Measurements from ENCODE around the gene PRR20G. TPM values are rescaled to one million over a fixed set of nuclear protein-coding genes. Genes with fewer than 3 reads are reported as not detected.
"Not testable (repeated sequence)": the region's sequence is repeated elsewhere in the genome, so short reads cannot be mapped to it uniquely, and the experiment has no call there.

PRR20G gene
- total RNA-seq, 1 donor = not detected

GRCh38 chr3:127299276-127299675 lies 11.4 kb upstream of the PRR20G start:
- no peak for TF ChIP-seq CTCF (IDR thresholded peaks at IDR 0.05; ENCODE audit: insufficient read depth, low read depth, low read length)
- no peak overlapping the region for H3K4me3 ChIP-seq (ENCODE audit: low read depth, low read length)
- DNase-seq (ENCODE audit: low read depth) = no peak

- no peak for TF ChIP-seq CTCF (IDR thresholded peaks at IDR 0.05; ENCODE audit: insufficient read depth, low read depth, low read length)
- DNase-seq (ENCODE audit: low read depth) = no peak
- H3K4me3 ChIP-seq (ENCODE audit: low read depth, low read length) = no peak overlapping the region
Observed at GRCh38 chr3:127296959-127297358, 9.1 kb upstream of the PRR20G start.

GRCh38 chr3:127296166-127296565 lies 8.3 kb upstream of the PRR20G start:
- no peak overlapping the region for H3K4me3 ChIP-seq (ENCODE audit: low read depth, low read length)
- no peak for DNase-seq (ENCODE audit: low read depth)
- TF ChIP-seq CTCF (IDR thresholded peaks at IDR 0.05; ENCODE audit: insufficient read depth, low read depth, low read length) = no peak

GRCh38 chr3:127293650-127294049 lies 5.8 kb upstream of the PRR20G start:
- not testable (repeated sequence) for H3K4me3 ChIP-seq (ENCODE audit: low read depth, low read length); DNase-seq (ENCODE audit: low read depth)

GRCh38 chr3:127291611-127292010 lies 3.8 kb upstream of the PRR20G start:
- TF ChIP-seq CTCF (IDR thresholded peaks at IDR 0.05; ENCODE audit: insufficient read depth, low read depth, low read length) = no peak
- no peak for DNase-seq (ENCODE audit: low read depth)
- H3K4me3 ChIP-seq (ENCODE audit: low read depth, low read length) = no peak overlapping the region

GRCh38 chr3:127291114-127291513 lies 3.3 kb upstream of the PRR20G start:
- no peak for DNase-seq (ENCODE audit: low read depth)
- no peak for TF ChIP-seq CTCF (IDR thresholded peaks at IDR 0.05; ENCODE audit: insufficient read depth, low read depth, low read length)
- no peak overlapping the region for H3K4me3 ChIP-seq (ENCODE audit: low read depth, low read length)

GRCh38 chr3:127289706-127290575 lies 2.1 kb upstream of the PRR20G start:
- no peak for TF ChIP-seq CTCF (IDR thresholded peaks at IDR 0.05; ENCODE audit: insufficient read depth, low read depth, low read length)
- no peak overlapping the region for H3K4me3 ChIP-seq (ENCODE audit: low read depth, low read length)
- DNase-seq (ENCODE audit: low read depth) = no peak

Measured in fibroblast of villous mesenchyme (primary cell).